Neural cell (in vitro differentiated cells): ENCODE measurements around the gene AGFG2. TPM values are rescaled to one million over a fixed set of nuclear protein-coding genes. Genes with fewer than 3 reads are reported as not detected.
A peak's percentile ranks its signal among the peaks of the same experiment; 100 is the strongest.

ENCODE experiments used
- H2AFZ ChIP-seq: fragments of 200-600, 300-800 bp; sonication (generic), shearing (Covaris generic); 2 replicates; pipeline ENCODE4 v1.6.0; 2014; ENCODE audit warnings: low read depth, mild to moderate bottlenecking, antibody characterized with exemption, low read length, moderate library complexity
- H3F3A ChIP-seq: fragments of 200-600 bp; shearing (Covaris generic); 2 replicates; pipeline ENCODE4 v1.6.1; 2016; ENCODE audit warnings: mild to moderate bottlenecking, moderate library complexity, mixed read lengths, antibody characterized with exemption, low read length; ENCODE audit not compliant: insufficient read depth, poor library complexity, severe bottlenecking
- H3K27ac ChIP-seq: fragments of 200-600, 300-800 bp; sonication (generic), shearing (Covaris generic); 2 replicates; pipeline ENCODE4 v1.5.1; 2014; ENCODE audit warnings: mild to moderate bottlenecking, low read length, moderate library complexity
- H3K27me3 ChIP-seq: fragments of 300-800, 200-600 bp; sonication (generic), shearing (Covaris generic); 2 replicates; pipeline ENCODE4 v1.6.0; 2014; ENCODE audit warnings: mild to moderate bottlenecking, low read depth, low read length, moderate library complexity; ENCODE audit not compliant: insufficient read depth
- H3K36me3 ChIP-seq: fragments of 300-800, 200-600 bp; sonication (generic), shearing (Covaris generic); 2 replicates; pipeline ENCODE4 v1.5.1; 2014; ENCODE audit warnings: mild to moderate bottlenecking, antibody characterized with exemption, low read length, moderate library complexity; ENCODE audit not compliant: insufficient read depth
- H3K4me2 ChIP-seq: fragments of 300-800, 200-600 bp; sonication (generic), shearing (Covaris generic); 2 replicates; pipeline ENCODE4 v1.6.0; 2014; ENCODE audit warnings: mild to moderate bottlenecking, low read length
- H3K4me3 ChIP-seq: fragments of 300-800, 200-600 bp; sonication (generic), shearing (Covaris generic); 2 replicates; pipeline ENCODE4 v1.5.1; 2014; ENCODE audit warnings: mild to moderate bottlenecking, low read length, moderate library complexity
- H3K79me2 ChIP-seq: fragments of 200-600 bp; shearing (Covaris generic); replicated peaks from 2 replicates; pipeline ENCODE4 v1.6.0; 2014; ENCODE audit warnings: mild to moderate bottlenecking, low read length, moderate library complexity; ENCODE audit not compliant: insufficient read depth
- H3K9ac ChIP-seq: fragments of 300-800, 200-600 bp; sonication (generic), shearing (Covaris generic); 2 replicates; pipeline ENCODE4 v1.6.1; 2016; ENCODE audit warnings: mild to moderate bottlenecking, low read length, mixed read lengths
- H3K9me2 ChIP-seq: fragments of 200-600 bp; shearing (Covaris generic); 2 replicates; pipeline ENCODE4 v1.6.1; 2016; ENCODE audit warnings: mild to moderate bottlenecking, low read length, mixed read lengths; ENCODE audit not compliant: insufficient read depth
- H3K9me3 ChIP-seq: fragments of 200-600, 300-800 bp; sonication (generic), shearing (Covaris generic); 2 replicates; pipeline ENCODE4 v1.6.1; 2016; ENCODE audit warnings: mild to moderate bottlenecking, mixed run types, low read length, moderate library complexity, mixed read lengths
- H4K20me1 ChIP-seq: fragments of 200-600 bp; shearing (Covaris generic); 2 replicates; pipeline ENCODE4 v1.6.1; 2016; ENCODE audit warnings: mild to moderate bottlenecking, mixed run types; ENCODE audit not compliant: insufficient read depth
- CTCF ChIP-seq: fragments of 450-650 bp; IDR thresholded peaks from 2 replicates; pipeline ENCODE4 v1.5.1; 2014; ENCODE audit warnings: antibody characterized with exemption, mild to moderate bottlenecking, moderate library complexity; ENCODE audit not compliant: poor library complexity, severe bottlenecking
- EP300 ChIP-seq: fragments of 450-650 bp; conservative IDR thresholded peaks from 2 replicates; pipeline ENCODE4 v1.6.1; 2014; ENCODE audit warnings: antibody characterized with exemption, mild to moderate bottlenecking, moderate library complexity; ENCODE audit not compliant: poor library complexity, severe bottlenecking
- EZH2 ChIP-seq: fragments of 200-600, 300-800 bp; shearing (Covaris generic), sonication (generic); IDR thresholded peaks from 2 replicates; pipeline ENCODE4 v1.6.1; 2014; ENCODE audit warnings: antibody characterized with exemption, low read length, borderline replicate concordance, mild to moderate bottlenecking; ENCODE audit not compliant: insufficient read depth, poor library complexity, severe bottlenecking
- MXI1 ChIP-seq: fragments of 450-650 bp; conservative IDR thresholded peaks from 2 replicates; pipeline ENCODE4 v1.6.1; 2014; ENCODE audit warnings: antibody characterized with exemption, mild to moderate bottlenecking; ENCODE audit not compliant: poor library complexity, severe bottlenecking
- POLR2AphosphoS5 ChIP-seq: IDR thresholded peaks from 2 replicates; pipeline ENCODE4 v1.6.1; 2012
- RAD21 ChIP-seq: fragments of 450-650 bp; conservative IDR thresholded peaks from 2 replicates; pipeline ENCODE4 v1.6.1; 2014; ENCODE audit warnings: antibody characterized with exemption, mild to moderate bottlenecking, moderate library complexity
- REST ChIP-seq: IDR thresholded peaks from 2 replicates; pipeline ENCODE4 v1.6.1; 2012; ENCODE audit warnings: borderline replicate concordance
- SMC3 ChIP-seq: fragments of 450-650 bp; conservative IDR thresholded peaks from 2 replicates; pipeline ENCODE4 v1.6.1; 2014; ENCODE audit warnings: antibody characterized with exemption, mild to moderate bottlenecking, moderate library complexity; ENCODE audit not compliant: poor library complexity
- TAF1 ChIP-seq: IDR thresholded peaks from 2 replicates; pipeline ENCODE4 v1.6.1; 2012; ENCODE audit warnings: low read depth
- polyA plus RNA-seq: library from polyadenylated mRNA; depleted of rRNA; stranded (reverse); fragments of >200 nt; gene quantifications from 2 replicates; pipeline ENCODE4 v1.2.3, GENCODE V29; 2014

Gene AGFG2
- polyA plus RNA-seq, 1 donor from 2014 or later = 3.4 TPM

- Histone ChIP-seq H3F3A (no peaks in the 10 kb centered on the region), H4K20me1 (no peaks in the 10 kb centered on the region), H3K4me2 (no peak overlapping the region), H3K79me2 (peaks cover 7% of the 10 kb centered on the region), H2AFZ (no peak overlapping the region), H3K4me3 (peak overlapping the region; percentile 80), H3K9me2 (no peaks in the 10 kb centered on the region), H3K27me3 (no peaks in the 10 kb centered on the region), H3K9me3 (no peaks in the 10 kb centered on the region), H3K36me3 (no peaks in the 10 kb centered on the region), H3K27ac (no peak overlapping the region), H3K9ac (no peak overlapping the region)
- TF ChIP-seq REST (no peak), EZH2 (no peak), MXI1 (no peak), EP300 (no peak), SMC3 (no peak), TAF1 (no peak), CTCF (no peak), POLR2AphosphoS5 (no peak), RAD21 (no peak)
Observed at GRCh38 chr7:100538348-100538653, 702 bp upstream of the AGFG2 start.

DNA sequence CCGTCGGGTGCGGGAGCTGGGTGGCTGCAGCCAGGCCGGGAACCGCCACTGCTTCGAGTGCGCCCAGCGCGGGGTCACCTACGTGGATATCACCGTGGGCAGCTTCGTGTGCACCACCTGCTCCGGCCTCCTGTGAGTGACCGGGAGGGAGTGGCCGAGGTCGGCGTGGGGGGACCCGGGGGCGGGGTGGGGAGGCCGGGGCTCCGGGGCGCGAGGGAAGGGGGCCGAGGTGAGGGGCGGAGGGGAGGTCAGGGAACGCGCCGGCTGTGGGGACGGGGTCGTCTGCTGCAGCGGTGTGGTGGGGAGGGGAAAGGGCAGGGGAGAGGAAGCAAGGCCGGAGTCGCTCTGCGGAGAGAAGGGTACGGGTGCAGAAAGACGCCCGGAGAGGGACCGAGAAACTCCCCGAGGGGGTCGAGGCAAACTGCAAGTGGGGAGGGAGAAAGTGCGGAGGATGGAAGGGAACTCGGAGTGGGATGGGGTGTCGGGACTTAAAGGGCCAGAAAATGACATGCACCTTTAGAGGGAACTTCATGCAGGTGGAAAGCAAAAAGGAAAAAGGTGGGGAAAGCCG is 518 bp downstream of the AGFG2 start:
- no peaks in the 10 kb centered on the region for H3K9me3 ChIP-seq
- TF ChIP-seq SMC3 (no peak), REST (no peak), MXI1 (no peak), CTCF (no peak)
- H3K27me3 ChIP-seq = no peaks in the 10 kb centered on the region
- H3K27ac ChIP-seq = peak overlapping the region; percentile 39
- peaks cover 7% of the 10 kb centered on the region for H3K79me2 ChIP-seq
- H3F3A ChIP-seq = no peaks in the 10 kb centered on the region
- peak overlapping the region; percentile 80 for H3K4me3 ChIP-seq
- H2AFZ ChIP-seq = peak overlapping the region; percentile 46
- H3K9ac ChIP-seq = peak overlapping the region; percentile 67
- H3K4me2 ChIP-seq = peak overlapping the region; percentile 31
- H3K9me2 ChIP-seq = no peaks in the 10 kb centered on the region
- H3K36me3 ChIP-seq = no peaks in the 10 kb centered on the region
- H4K20me1 ChIP-seq = no peaks in the 10 kb centered on the region
